ENCODE data around the gene CDC16.
"Not testable (repeated sequence)": the region's sequence is repeated elsewhere in the genome, so short reads cannot be mapped to it uniquely, and the experiment has no call there.

Gene CDC16

GRCh38 chr13:114234645-114235421 lies at the start of gene CDC16:
Gene CDC16 (plus strand): TSS chr13:114234897. CDS start chr13:114235085, 188 bp downstream.
- H3K4me3 ChIP-seq (ENCODE audit: low read depth, low read length), result peak within 1 kb of the TSS; percentile 79

GRCh38 chr13:114185182-114185971 lies 49.3 kb upstream of the CDC16 start:
- no peak overlapping the region for H3K4me3 ChIP-seq (ENCODE audit: low read depth, low read length)

GRCh38 chr13:114194853-114195252 lies 39.8 kb upstream of the CDC16 start:
- H3K4me3 ChIP-seq (ENCODE audit: low read depth, low read length), result no peak overlapping the region

GRCh38 chr13:114196629-114197028 lies 38.1 kb upstream of the CDC16 start:
- no peak overlapping the region for H3K4me3 ChIP-seq (ENCODE audit: low read depth, low read length)

GRCh38 chr13:114198556-114198955 lies 36.1 kb upstream of the CDC16 start:
- H3K4me3 ChIP-seq (ENCODE audit: low read depth, low read length), result no peak overlapping the region

GRCh38 chr13:114199526-114199925 lies 35.2 kb upstream of the CDC16 start:
- H3K4me3 ChIP-seq (ENCODE audit: low read depth, low read length), result not testable (repeated sequence)

GRCh38 chr13:114199954-114200353 lies 34.7 kb upstream of the CDC16 start:
- H3K4me3 ChIP-seq (ENCODE audit: low read depth, low read length), result no peak overlapping the region

GRCh38 chr13:114200399-114200911 lies 34.2 kb upstream of the CDC16 start:
- H3K4me3 ChIP-seq (ENCODE audit: low read depth, low read length), result no peak overlapping the region

- no peak overlapping the region for H3K4me3 ChIP-seq (ENCODE audit: low read depth, low read length)
Measured at GRCh38 chr13:114202581-114202980, 32.1 kb upstream of the CDC16 start.

- H3K4me3 ChIP-seq (ENCODE audit: low read depth, low read length), result no peak overlapping the region
Measured at GRCh38 chr13:114203536-114203935, 31.2 kb upstream of the CDC16 start.

GRCh38 chr13:114204894-114205293 lies 29.8 kb upstream of the CDC16 start:
- no peak overlapping the region for H3K4me3 ChIP-seq (ENCODE audit: low read depth, low read length)

- no peak overlapping the region for H3K4me3 ChIP-seq (ENCODE audit: low read depth, low read length)
Measured at GRCh38 chr13:114208134-114208533, 26.6 kb upstream of the CDC16 start.

GRCh38 chr13:114211446-114212157 lies 23.1 kb upstream of the CDC16 start:
- H3K4me3 ChIP-seq (ENCODE audit: low read depth, low read length), result no peak overlapping the region

- H3K4me3 ChIP-seq (ENCODE audit: low read depth, low read length), result no peak overlapping the region
Measured at GRCh38 chr13:114212158-114212495, 22.6 kb upstream of the CDC16 start.

GRCh38 chr13:114213980-114214379 lies 20.7 kb upstream of the CDC16 start:
- H3K4me3 ChIP-seq (ENCODE audit: low read depth, low read length), result no peak overlapping the region

- H3K4me3 ChIP-seq (ENCODE audit: low read depth, low read length), result no peak overlapping the region
Measured at GRCh38 chr13:114219392-114219791, 15.3 kb upstream of the CDC16 start.

GRCh38 chr13:114222461-114222968 lies 12.2 kb upstream of the CDC16 start:
- no peak overlapping the region for H3K4me3 ChIP-seq (ENCODE audit: low read depth, low read length)

GRCh38 chr13:114224201-114224600 lies 10.5 kb upstream of the CDC16 start:
- H3K4me3 ChIP-seq (ENCODE audit: low read depth, low read length), result no peak overlapping the region

- H3K4me3 ChIP-seq (ENCODE audit: low read depth, low read length), result no peak overlapping the region
Measured at GRCh38 chr13:114225610-114226009, 9.1 kb upstream of the CDC16 start.

- H3K4me3 ChIP-seq (ENCODE audit: low read depth, low read length), result no peak overlapping the region
Measured at GRCh38 chr13:114226088-114226487, 8.6 kb upstream of the CDC16 start.

- no peak overlapping the region for H3K4me3 ChIP-seq (ENCODE audit: low read depth, low read length)
Measured at GRCh38 chr13:114226699-114227323, 7.9 kb upstream of the CDC16 start.
